AG08396 (cell line): Measurements from ENCODE around the gene SLC25A53.
"Not testable (repeated sequence)": the region's sequence is repeated elsewhere in the genome, so short reads cannot be mapped to it uniquely, and the experiment has no call there.

Experiments used
- DNase-seq: peaks from one replicate; pipeline ENCODE4 v3.0.0; 2012; ENCODE audit warnings: low spot score, mixed read lengths

The SLC25A53 gene

DNA sequence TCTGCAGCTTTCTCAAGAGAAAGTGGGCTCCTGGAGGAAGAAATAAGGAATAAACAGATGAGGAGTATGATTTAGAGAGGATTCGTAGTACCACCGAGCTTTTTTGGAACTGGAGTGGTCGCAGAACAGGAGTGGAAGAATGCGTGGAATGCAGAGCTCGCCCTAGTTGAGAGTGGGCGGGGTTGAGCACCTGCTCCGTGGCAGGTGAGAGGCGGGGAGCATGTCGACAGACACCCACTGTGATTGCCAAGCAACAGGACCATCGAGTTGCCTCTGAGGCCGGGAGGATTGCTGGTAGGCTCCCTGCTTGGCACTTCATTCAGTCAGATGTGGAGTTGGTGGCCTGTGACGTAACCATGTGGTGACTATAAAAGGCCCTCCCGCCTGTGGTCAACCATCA is 101.9 kb downstream of the SLC25A53 start:
- DNase-seq: not testable (repeated sequence)
